ENCODE results near the gene CPNE9.

DNA sequence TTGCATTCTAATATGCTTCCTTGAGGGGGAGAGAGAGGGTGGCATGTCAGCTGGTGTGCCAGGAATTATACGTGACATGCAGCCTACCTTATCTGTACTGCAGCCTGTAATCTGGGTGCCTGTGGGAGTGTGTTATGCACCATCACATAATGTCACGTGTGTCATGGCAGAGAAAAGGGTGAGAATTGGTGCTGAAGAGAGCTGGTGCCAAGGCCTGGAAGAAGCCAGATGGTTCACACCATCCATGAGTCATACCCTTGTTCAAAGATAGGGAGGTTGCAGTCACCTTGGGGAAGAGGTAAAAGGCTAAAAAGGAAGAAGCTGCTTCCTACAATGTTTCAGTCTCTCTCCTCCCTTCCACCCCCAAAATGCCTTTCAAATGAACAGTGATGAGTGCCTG, 33.2 kb downstream of the CPNE9 start:
- TF ChIP-seq CTCF (IDR thresholded peaks at IDR 0.05; ENCODE audit: low read length) (no peak), EZH2 (IDR thresholded peaks at IDR 0.05; ENCODE audit: borderline replicate concordance, low read length) (no peak)
